HepG2 (cell line): ENCODE data around the gene SLC25A25. TPM values are rescaled to one million over a fixed set of nuclear protein-coding genes. Genes with fewer than 3 reads are reported as not detected.
A peak's percentile ranks its signal among the peaks of the same experiment; 100 is the strongest.

Experiments
- HMGXB4 ChIP-seq, 2 experiments: sonication (generic) in 1 of 2; formaldehyde crosslinking in 1 of 2; IDR thresholded peaks; 2 replicates each; pipeline versions ENCODE4 v1.4.0 to v1.6.1; 2018 to 2020; ENCODE audit warnings: missing genetic modification reagents in 2 of 2, borderline replicate concordance in 1 of 2, low read depth in 1 of 2, mild to moderate bottlenecking in 1 of 2, missing biosample characterization in 1 of 2
- MEF2D ChIP-seq: sonication (generic); formaldehyde crosslinking; IDR thresholded peaks from 2 replicates; pipeline ENCODE4 v1.5.1; 2020; ENCODE audit warnings: mild to moderate bottlenecking, missing genetic modification reagents
- POGK ChIP-seq: sonication (generic); formaldehyde crosslinking; conservative IDR thresholded peaks from 2 replicates; pipeline ENCODE4 v1.8.0; 2022; ENCODE audit warnings: mild to moderate bottlenecking, moderate library complexity, missing genetic modification reagents
- SMC3 ChIP-seq: IDR thresholded peaks from 2 replicates; pipeline ENCODE4 v1.6.1; 2011; ENCODE audit warnings: low read length, improper control_type of control experiment
- SNRNP70 ChIP-seq: fragments of 200-400 bp; formaldehyde crosslinking; IDR thresholded peaks from 2 replicates; pipeline ENCODE4 v1.6.1; 2017; ENCODE audit warnings: mild to moderate bottlenecking, low read depth, low read length, moderate library complexity
- UBTF ChIP-seq: sonication (generic); formaldehyde crosslinking; IDR thresholded peaks from 2 replicates; pipeline ENCODE4 v1.4.0; 2020; ENCODE audit warnings: mild to moderate bottlenecking, missing genetic modification reagents
- ZFP41 ChIP-seq: sonication (generic); formaldehyde crosslinking; IDR thresholded peaks from 2 replicates; pipeline ENCODE4 v1.4.0; 2020; ENCODE audit warnings: mild to moderate bottlenecking, missing genetic modification reagents, borderline replicate concordance
- ZNF121 ChIP-seq: sonication (generic); formaldehyde crosslinking; IDR thresholded peaks from 2 replicates; pipeline ENCODE4 v1.5.0; 2020; ENCODE audit warnings: mild to moderate bottlenecking, missing genetic modification reagents
- ZNF230 ChIP-seq: sonication (generic); formaldehyde crosslinking; IDR thresholded peaks from 2 replicates; pipeline ENCODE4 v1.4.0; 2020; ENCODE audit warnings: mild to moderate bottlenecking, missing genetic modification reagents
- ZNF280D ChIP-seq: sonication (generic); formaldehyde crosslinking; IDR thresholded peaks from 2 replicates; pipeline ENCODE4 v1.5.1; 2020; ENCODE audit warnings: mild to moderate bottlenecking, missing genetic modification reagents
- ZNF292 ChIP-seq: sonication (generic); formaldehyde crosslinking; IDR thresholded peaks from 2 replicates; pipeline ENCODE4 v1.8.1; 2022; ENCODE audit warnings: mild to moderate bottlenecking, low read depth, missing genetic modification reagents, borderline replicate concordance
- ZNF30 ChIP-seq: sonication (generic); formaldehyde crosslinking; IDR thresholded peaks from 2 replicates; pipeline ENCODE4 v1.5.0; 2020; ENCODE audit warnings: mild to moderate bottlenecking, missing genetic modification reagents
- ZNF574 ChIP-seq: sonication (generic); formaldehyde crosslinking; IDR thresholded peaks from 2 replicates; pipeline ENCODE4 v1.4.0; 2020; ENCODE audit warnings: missing genetic modification reagents
- ZNF605 ChIP-seq: sonication (generic); formaldehyde crosslinking; IDR thresholded peaks from 2 replicates; pipeline ENCODE4 v1.8.0; 2022; ENCODE audit warnings: mild to moderate bottlenecking, missing genetic modification reagents
- ZNF644 ChIP-seq: IDR thresholded peaks from 2 replicates; pipeline ENCODE4 v1.6.1; 2016; ENCODE audit warnings: low read depth
- polyA plus RNA-seq, 8 experiments: library from polyadenylated mRNA; depleted of rRNA in 3 of 8; stranded (reverse) in 7 of 8; unstranded in 1 of 8; fragments of >200 nt; fragmentation: Illumina TruSeq in 4 of 8; extraction: Trizol in 4 of 8; gene quantifications; 2 replicates each; pipeline versions ENCODE4 v1.2.1 to v1.2.3, GENCODE V29; 2011 to 2016; ENCODE audit warnings: low read depth in 4 of 8, missing spikeins in 1 of 8, mixed read lengths in 1 of 8; ENCODE audit not compliant: insufficient read depth in 1 of 8
- total RNA-seq, 5 experiments: library from RNA; depleted of rRNA; stranded (reverse); fragments of >200 nt; fragmentation: Illumina TruSeq; extraction: Trizol; gene quantifications; 2 replicates each; pipeline ENCODE4 v1.2.3, GENCODE V29; 2016; ENCODE audit warnings: low read depth in 1 of 5

The SLC25A25 gene
- total and polyA plus RNA-seq, 2 of the 13 experiments (the other 11 are each of a cell fraction or from before 2014, with no cell fraction given): 10.5 to 24.8 TPM

- TF ChIP-seq UBTF (CRISPR knock-in tag) (peak; percentile 64), ZNF644 (CRISPR knock-in tag) (0 out of 2 replicates have a peak, but pooled peaks have one; percentile 57), SNRNP70 (no peak), MEF2D (CRISPR knock-in tag) (0 out of 2 replicates have a peak, but pooled peaks have one; percentile 33), ZNF30 (CRISPR knock-in tag) (0 out of 2 replicates have a peak, but pooled peaks have one; percentile 32), ZFP41 (CRISPR knock-in tag) (0 out of 2 replicates have a peak, but pooled peaks have one; percentile 38), ZNF280D (CRISPR knock-in tag) (peak; percentile 36; the same call in 1 of the 2 replicates), ZNF230 (CRISPR knock-in tag) (no peak), SMC3 (peak; percentile 24; the same call in 1 of the 2 replicates), ZNF574 (CRISPR knock-in tag) (peak; percentile 64), POGK (CRISPR knock-in tag) (0 out of 2 replicates have a peak, but pooled peaks have one; percentile 58), ZNF121 (CRISPR knock-in tag) (peak; percentile 56; the same call in 1 of the 2 replicates), ZNF605 (CRISPR knock-in tag) (peak; percentile 38; the same call in 1 of the 2 replicates), ZNF292 (peak; percentile 89; the same call in 1 of the 2 replicates), HMGXB4 (CRISPR knock-in tag; IDR thresholded peaks at IDR 0.05; ENCODE audit: borderline replicate concordance in 1 of 2, low read depth in 1 of 2) (peak; percentile 37 to 51; a peak in 1 of 4 replicates)
Observed at GRCh38 chr9:128043467-128043868, 24.6 kb upstream of the SLC25A25 start (continued).
